ENCODE data around the gene NDUFA1.
"Not testable (repeated sequence)": the region's sequence is repeated elsewhere in the genome, so short reads cannot be mapped to it uniquely, and the experiment has no call there.

Gene NDUFA1

DNA sequence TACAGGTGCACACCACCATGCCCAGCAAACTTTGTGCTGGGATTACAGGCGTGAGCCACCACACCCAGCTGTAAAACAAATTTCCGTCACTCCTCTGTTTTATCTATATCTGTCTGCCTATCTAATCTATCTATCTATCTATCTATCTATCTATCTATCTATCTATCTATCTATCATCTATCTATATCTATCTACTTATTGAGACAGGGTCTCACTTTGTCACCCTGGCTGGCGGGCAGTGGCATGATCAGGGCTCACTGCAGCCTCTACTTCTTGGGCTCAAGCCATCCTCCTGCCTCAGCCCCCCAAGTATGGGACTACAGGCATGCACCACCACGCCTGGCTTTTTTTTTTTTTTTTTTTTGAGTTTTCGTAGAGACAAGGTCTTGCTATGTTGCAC is 44.7 kb downstream of the NDUFA1 start:
- no peak for FAIRE-seq

DNA sequence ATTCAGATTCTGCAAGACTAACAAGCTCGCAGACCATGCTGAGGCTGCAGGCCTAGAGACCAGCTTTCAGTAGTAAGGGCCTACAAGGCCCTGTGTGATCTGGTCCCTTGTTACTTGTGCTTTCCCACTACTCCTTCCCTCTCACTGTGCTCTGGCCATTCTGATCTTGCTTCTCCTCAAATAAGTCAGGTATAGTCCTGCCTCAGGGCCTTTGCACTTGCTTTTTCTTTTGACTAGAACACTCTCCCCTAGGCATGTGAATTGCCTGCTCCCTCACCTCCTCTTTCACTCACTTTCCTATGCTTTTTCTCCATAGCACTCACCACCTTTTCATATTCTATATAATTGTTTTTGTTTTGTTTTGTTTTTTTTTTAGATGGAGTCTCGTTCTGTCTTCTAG is 46.2 kb downstream of the NDUFA1 start:
- no peak for FAIRE-seq

DNA sequence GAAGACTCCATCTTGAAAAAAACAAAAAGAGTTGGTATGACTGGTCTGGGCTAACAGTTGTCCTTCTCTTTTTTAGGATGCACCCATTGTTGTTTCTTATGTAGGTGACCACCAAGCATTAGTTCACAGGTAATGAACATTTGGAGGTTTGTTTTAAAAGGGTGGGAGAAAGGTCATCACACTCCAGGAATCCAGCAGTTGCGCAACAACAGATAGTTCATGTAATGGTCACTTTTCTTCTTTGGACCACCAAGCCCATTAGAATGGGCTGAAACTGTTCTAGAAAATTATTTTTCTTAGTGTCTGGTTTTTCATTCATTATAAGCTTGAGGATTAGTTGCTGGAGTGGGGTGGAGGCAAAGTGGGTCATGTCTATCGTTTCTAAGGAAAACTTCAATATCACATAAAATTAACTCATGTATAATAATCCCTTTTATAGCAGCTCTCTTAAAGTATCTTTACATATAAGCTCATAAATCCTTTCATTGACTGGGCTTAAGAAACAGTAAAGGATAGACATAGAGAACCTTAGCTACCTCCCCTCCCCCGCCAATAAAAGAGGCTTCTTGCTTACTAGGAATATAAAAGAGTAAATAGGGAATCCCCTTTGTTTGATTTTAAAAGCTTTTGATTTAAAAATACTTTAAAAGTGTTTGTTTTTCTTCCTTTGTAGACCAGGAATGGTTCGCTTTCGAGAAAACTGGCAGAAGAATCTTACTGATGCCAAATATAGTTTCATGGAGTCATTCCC is 48.4 kb downstream of the NDUFA1 start:
- no peak for FAIRE-seq

DNA sequence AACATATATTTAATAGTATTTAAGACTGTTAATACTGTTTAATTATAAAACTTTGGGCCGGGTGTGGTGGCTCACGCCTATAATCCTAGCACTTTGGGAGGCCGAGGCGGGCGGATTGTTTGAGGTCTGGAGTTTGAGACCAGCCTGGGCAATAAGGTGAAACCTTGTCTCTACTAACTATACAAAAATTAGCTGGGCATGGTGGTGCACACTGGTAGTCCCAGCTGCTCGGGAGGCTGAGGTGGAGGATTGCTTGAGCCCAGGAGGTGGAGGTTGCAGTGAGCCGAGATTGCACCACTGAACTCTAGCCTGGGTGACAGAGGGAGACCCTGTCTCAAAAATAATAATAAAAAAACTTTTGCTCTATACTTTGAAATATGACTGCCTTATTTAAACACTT is 50.8 kb downstream of the NDUFA1 start:
- FAIRE-seq = not testable (repeated sequence)

Measured in islet of Langerhans (tissue), 1 donor.